Aorta (tissue), 4 donors: Measurements from ENCODE around the gene ZNF678. TPM values are rescaled to one million over a fixed set of nuclear protein-coding genes. Genes with fewer than 3 reads are reported as not detected.

ENCODE experiments used
- polyA plus RNA-seq, 2 donors: library from polyadenylated mRNA; stranded (reverse); fragments of 200-250 nt; gene quantifications; one replicate each; pipeline ENCODE4 v1.2.3, GENCODE V29; 2013
- total RNA-seq, 2 donors: library from RNA; stranded (reverse); fragmentation: NEBNext Ultra II Directional; extraction: Animal tissue kit (Norgen Biotek cat#: 25700); gene quantifications; one replicate each; pipeline ENCODE4 v1.2.1, GENCODE V29; 2021
- donor health status: healthy with polysubstance abuse.
- donor health status: Bipolar disorder and iron deficiency.
- donor health status: DM: no; HTN: no; CAD: no.
- donor health status: DM: yes; HTN: yes; CAD: no.

ZNF678 gene
- total and polyA plus RNA-seq, 4 donors: 1.8 to 9.7 (median 5.0) TPM

Other genes starting within 250 kb of the ZNF678 start
- 10 to 100 TPM; 50.5 to 71.3 TPM for gene CDC42BPA, start 245.1 kb upstream of the ZNF678 start, total RNA-seq
- 10 to 100 TPM in 1 of 2 donors, 1 to 10 TPM in 1; 8.1 to 15.5 TPM for gene CDC42BPA, start 245.1 kb upstream of the ZNF678 start, polyA plus RNA-seq
- 10 to 100 TPM; 13.3 to 14.4 TPM for gene JMJD4, start 171.7 kb downstream of the ZNF678 start, total RNA-seq
- gene JMJD4, start 171.7 kb downstream of the ZNF678 start, polyA plus RNA-seq: 10 to 100 TPM; 10.6 to 11.9 TPM
- gene SNAP47, start 171.9 kb downstream of the ZNF678 start, total RNA-seq: 10 to 100 TPM; 18.1 to 24.6 TPM
- 10 to 100 TPM; 14.6 to 14.8 TPM for gene SNAP47, start 171.9 kb downstream of the ZNF678 start, polyA plus RNA-seq